ENCODE measurements around the gene WT1.

DNA sequence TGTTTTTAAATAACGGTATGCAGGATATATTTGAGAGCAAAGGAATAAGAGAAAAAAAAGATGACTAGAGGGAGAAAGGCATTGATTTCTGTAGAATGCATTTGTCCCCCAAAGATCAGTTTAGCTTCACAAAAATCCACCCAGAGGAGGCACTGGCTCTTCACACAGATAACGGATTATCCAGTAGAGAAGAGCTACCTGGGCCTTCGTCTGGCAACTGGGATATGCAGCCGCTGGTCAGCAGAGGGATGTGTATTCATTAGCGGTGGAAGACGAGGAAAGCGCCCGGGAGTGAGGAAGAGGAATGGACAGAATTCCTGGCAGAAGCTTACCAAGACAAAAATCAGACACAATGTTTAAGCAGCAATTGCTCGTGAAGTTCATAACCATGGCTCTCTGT, 5.6 kb upstream of the WT1 start:
- no peak for TF ChIP-seq EZH2 (IDR thresholded peaks at IDR 0.05; ENCODE audit: borderline replicate concordance, low read depth, low read length, severe bottlenecking)
- TF ChIP-seq, protein P1, sequence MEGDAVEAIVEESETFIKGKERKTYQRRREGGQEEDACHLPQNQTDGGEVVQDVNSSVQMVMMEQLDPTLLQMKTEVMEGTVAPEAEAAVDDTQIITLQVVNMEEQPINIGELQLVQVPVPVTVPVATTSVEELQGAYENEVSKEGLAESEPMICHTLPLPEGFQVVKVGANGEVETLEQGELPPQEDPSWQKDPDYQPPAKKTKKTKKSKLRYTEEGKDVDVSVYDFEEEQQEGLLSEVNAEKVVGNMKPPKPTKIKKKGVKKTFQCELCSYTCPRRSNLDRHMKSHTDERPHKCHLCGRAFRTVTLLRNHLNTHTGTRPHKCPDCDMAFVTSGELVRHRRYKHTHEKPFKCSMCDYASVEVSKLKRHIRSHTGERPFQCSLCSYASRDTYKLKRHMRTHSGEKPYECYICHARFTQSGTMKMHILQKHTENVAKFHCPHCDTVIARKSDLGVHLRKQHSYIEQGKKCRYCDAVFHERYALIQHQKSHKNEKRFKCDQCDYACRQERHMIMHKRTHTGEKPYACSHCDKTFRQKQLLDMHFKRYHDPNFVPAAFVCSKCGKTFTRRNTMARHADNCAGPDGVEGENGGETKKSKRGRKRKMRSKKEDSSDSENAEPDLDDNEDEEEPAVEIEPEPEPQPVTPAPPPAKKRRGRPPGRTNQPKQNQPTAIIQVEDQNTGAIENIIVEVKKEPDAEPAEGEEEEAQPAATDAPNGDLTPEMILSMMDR (IDR thresholded peaks at IDR 0.05; ENCODE audit: borderline replicate concordance, extremely low read depth, low read length, poor library complexity, severe bottlenecking): no peak

All from DND-41 (cell line).